Measurements from ENCODE around the gene RMP24.

RMP24 gene

DNA sequence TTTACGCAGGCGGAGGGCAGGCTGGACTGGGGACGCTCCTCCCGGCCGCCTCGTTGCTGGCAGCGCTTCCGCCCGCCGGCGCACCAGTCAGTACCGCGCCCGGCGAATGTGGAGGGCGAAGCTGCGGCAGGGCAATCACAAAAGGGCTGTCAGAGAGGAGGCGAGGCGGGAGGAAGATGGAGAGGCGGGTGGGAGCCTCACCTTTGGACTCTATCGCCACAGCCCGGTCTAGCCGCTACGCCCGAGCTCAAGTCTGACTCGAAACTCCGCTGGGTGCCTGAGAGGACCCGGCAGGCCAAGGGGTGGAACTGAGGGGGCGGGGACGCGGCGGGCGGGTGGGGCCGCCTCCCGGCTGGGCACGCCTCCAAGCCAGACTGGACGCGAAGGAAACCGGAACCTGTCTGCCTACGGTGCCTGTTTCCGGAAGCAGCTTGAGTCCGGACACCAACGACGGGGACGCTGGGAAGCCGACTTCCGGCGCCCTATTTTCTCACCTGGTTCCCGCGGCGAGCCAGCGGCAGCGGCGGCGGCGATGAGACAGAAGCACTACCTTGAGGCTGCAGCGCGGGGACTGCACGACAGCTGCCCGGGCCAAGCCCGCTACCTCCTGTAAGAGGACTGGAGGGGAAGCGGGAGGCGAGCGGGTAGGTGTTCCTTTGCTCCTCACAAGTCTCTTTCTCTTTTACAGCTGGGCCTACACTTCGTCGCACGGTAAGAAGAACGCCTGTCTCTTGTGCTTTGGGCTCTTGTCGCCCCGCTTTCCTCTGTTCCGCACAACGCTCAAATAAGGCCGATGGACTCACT lies at the start of gene RMP24:
RMP24 (plus strand) TSS at position 483 of the 804 bp plus-strand sequence.
- in situ Hi-C loops (cut with HindIII; ENCODE audit: low sequenced_read_pairs), result loop anchor here (10.0 kb wide), 1 partner anchor 112 kb away; no protein-coding TSS in a partner anchor

DNA sequence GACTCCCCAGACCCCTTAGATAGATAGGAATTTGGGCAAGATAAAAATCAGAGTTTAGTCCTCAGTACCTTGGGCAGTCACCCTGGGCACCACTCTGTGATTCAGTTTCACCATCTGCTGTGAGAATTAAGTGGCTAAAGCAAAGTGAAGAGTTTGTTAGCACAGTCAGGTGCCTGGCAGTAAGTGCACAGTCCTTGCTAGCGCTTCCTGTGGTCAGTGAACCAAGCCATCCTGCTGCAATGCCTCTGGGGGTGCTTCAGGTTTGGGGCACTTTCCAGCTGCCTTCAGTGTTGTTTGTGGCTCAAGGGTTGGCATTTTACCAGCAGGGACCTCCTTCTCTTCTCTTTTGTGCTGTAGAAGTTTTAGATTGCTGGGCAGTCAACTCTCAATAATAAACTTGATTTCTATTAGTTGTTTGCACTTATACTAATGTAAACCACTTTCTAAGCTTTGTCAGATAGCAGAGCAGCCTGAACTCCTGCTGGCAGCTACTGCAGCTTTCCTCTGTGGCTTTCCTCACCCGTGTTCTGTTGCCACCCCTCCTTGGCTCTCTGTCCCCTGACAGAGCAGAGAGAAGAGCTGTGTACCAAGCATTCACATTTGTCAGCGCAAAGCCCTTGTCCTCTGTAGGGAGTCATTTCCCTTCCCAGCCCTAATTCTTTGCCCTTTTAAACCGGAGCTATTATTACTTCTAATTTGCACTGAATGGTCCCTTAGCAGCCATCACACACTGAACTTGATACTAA lies 48.4 kb upstream of the RMP24 start:
- in situ Hi-C loops (cut with HindIII; ENCODE audit: low sequenced_read_pairs), result no loop called here

GRCh38 chr18:35926884-35927283 lies 45.6 kb upstream of the RMP24 start:
- in situ Hi-C loops (cut with HindIII; ENCODE audit: low sequenced_read_pairs), result no loop called here

DNA sequence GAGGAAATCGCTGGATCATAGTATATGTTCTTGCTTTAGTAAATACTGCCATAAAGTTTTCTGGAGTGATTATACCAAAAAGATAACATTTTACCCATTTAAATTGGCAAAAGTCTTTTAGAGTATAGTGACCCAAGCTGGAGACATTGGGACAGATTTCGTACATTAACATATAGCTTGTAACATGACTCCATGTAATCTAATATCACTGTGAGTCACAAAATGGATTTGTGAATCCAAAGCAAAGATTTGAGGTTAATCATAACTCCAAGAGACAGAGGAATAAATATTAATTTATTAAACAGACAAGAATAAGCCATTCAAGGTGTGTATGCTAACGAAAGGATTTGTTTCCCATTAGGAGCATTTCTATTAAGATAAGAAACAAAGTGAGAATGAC lies 45.0 kb upstream of the RMP24 start:
- in situ Hi-C loops (cut with HindIII; ENCODE audit: low sequenced_read_pairs), result no loop called here

GRCh38 chr18:35933982-35934381 lies 38.5 kb upstream of the RMP24 start:
- in situ Hi-C loops (cut with HindIII; ENCODE audit: low sequenced_read_pairs), result no loop called here

DNA sequence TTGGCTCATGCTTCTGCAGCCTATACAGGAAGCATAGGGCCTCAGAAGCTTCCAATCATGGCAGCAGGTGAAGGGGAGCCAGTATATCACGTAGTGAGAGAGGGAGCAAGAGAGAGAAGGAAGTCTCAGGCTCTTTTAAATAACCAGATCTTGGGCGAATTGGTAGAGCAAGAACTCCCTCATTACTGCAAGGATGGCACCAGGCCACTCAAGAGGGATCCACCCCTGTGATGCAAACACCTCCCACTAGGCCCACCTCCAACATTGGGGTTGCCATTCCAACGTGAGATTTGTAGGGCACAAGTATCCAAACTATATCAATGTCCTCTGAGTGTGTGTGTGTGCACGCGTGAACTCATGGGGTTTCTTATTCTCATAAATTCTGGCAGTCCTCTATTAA lies 37.6 kb upstream of the RMP24 start:
- in situ Hi-C loops (cut with HindIII; ENCODE audit: low sequenced_read_pairs), result no loop called here

DNA sequence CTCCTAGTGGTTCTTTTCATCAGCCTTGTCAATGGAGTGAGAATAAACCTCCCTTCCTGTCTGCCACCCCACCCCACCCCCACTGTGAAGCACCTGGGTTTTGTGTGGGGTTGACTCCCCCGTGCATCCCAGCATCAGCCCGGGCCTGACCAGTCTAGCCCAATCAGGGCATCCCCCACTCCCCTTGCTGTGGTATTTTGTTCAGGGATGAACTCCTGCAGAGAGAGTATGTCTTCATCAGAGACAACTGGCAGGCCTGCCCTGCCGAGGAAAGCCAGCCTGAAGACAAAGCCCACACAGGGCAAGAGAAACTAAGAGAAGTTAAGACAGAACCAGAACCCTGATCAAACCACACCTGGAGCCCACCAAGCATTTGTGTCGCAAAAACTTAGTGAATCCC lies 36.7 kb upstream of the RMP24 start:
- in situ Hi-C loops (cut with HindIII; ENCODE audit: low sequenced_read_pairs), result no loop called here

DNA sequence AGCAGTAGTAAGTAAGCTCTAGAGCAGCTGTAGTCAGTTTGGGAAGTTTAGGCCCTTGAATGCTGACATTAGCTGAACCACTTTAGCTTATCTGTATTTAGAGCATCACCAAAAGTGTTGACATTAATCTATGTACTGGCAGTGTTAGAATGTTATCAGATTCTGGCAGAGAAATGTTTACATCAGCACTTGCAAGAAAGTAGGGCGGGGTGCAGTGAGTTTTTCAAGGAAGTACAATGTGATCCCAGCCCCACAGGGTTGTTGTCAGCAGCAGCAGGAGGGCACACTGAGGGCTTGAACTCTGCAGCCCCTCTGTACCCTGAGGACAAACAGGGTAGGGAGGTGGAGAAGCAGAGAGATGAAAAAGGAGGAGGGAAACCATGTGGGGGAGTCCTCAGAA lies 35.5 kb upstream of the RMP24 start:
- in situ Hi-C loops (cut with HindIII; ENCODE audit: low sequenced_read_pairs), result no loop called here

GRCh38 chr18:35938158-35938557 lies 34.3 kb upstream of the RMP24 start:
- in situ Hi-C loops (cut with HindIII; ENCODE audit: low sequenced_read_pairs), result no loop called here

- in situ Hi-C loops (cut with HindIII; ENCODE audit: low sequenced_read_pairs), result no loop called here
Measured at GRCh38 chr18:35938562-35938961, 33.9 kb upstream of the RMP24 start.

GRCh38 chr18:35939138-35939537 lies 33.3 kb upstream of the RMP24 start:
- in situ Hi-C loops (cut with HindIII; ENCODE audit: low sequenced_read_pairs), result no loop called here

DNA sequence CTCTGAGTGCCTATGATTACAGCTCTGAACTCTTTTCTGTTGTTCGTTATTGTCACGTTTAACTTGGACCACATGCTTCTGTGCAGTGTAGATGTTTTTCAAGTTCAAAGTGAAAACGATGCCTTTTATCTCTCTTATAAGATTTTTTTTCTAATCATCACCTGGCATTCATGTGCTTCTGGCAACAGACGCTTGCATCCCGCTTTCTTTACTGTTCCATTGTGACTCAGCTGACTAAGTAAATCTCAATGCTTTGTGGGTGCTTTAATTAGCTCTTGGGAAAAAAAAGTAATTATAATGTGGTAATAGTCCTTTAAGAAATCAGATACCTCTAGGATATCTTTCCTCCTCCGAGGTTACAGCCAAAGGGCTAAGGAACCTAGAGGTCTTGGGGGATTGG lies 31.2 kb upstream of the RMP24 start:
- in situ Hi-C loops (cut with HindIII; ENCODE audit: low sequenced_read_pairs), result no loop called here

GRCh38 chr18:35942133-35942532 lies 30.3 kb upstream of the RMP24 start:
- in situ Hi-C loops (cut with HindIII; ENCODE audit: low sequenced_read_pairs), result no loop called here

DNA sequence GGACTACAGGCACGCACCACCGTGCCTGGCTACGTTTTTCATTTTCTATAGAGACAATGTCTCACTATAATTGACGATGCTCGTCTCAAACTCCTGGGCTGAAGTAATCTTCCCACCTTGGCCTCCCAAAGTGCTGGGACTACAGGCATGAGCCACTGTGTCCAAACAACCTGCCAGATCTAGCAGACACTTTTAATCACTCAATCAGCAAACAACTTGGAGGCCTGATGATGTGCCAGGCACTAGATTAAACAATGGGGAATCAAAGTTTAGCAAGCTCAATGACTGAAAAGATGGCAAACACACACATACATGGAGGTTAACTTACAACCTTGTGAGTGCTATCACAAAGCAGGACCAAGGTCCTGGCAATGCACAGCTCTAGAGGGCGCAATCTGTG lies 29.8 kb upstream of the RMP24 start:
- in situ Hi-C loops (cut with HindIII; ENCODE audit: low sequenced_read_pairs), result no loop called here

DNA sequence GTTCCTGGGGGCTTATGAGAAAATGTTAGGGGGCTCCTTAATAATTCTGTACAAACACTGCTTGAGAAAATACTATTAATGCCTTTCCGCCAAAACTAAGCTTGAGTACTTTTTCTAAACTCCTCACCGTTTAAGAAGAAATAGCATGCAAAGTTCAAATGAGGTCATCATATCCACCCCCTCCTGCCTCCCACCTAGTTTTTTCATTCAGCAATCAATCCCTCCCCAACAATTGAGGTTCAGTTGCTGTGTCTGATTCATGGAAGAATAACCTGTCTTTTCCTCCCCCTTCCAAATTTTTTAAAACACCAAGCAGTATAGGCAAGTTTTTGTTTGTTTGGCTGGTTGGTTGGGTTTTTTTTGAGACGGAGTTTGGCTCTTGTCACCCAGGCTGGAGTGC lies 24.4 kb upstream of the RMP24 start:
- in situ Hi-C loops (cut with HindIII; ENCODE audit: low sequenced_read_pairs), result no loop called here

DNA sequence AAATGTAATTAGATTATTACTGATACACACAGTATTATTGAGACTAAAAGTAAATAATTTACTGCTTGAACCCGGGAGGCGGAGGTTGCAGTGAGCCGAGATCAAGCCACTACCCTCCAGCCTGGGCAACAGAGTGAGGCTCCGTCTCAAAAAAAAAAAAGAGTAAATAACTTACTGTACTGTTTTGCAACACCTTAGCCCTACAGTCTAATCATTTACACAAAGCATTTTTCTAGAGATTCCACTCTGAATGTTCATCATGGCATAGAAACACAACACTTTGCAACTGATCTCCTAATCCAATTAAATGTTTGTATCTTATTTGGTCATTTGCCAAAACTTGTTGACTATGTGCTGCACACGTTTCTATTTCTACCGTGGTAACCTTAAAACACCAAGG lies 23.4 kb upstream of the RMP24 start:
- in situ Hi-C loops (cut with HindIII; ENCODE audit: low sequenced_read_pairs), result no loop called here

GRCh38 chr18:35949903-35950627 lies 22.4 kb upstream of the RMP24 start:
- in situ Hi-C loops (cut with HindIII; ENCODE audit: low sequenced_read_pairs), result loop anchor here (5.0 kb wide), 1 partner anchor 123 kb away; no protein-coding TSS in a partner anchor

- in situ Hi-C loops (cut with HindIII; ENCODE audit: low sequenced_read_pairs), result loop anchor here (5.0 kb wide), 1 partner anchor 123 kb away; no protein-coding TSS in a partner anchor
Measured at GRCh38 chr18:35950628-35950982, 21.9 kb upstream of the RMP24 start.

DNA sequence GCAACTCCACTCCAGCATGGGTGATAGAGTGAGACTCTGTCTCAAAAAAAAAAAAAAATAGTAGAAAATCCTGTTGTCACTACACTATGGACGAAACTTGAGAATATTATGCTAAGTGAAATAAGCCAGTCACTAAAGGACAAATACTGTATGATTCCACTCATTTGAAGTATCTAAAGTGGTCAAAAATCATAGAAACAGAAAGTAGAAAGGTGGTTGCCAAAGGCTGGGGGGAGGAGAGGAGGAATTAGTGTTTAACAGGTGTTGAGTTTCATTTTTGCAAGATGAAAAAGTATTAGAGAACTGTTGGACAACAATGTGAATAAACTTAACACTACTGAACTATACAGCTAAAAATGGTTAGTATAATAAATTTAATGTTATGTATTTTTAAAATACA lies 18.8 kb upstream of the RMP24 start:
- in situ Hi-C loops (cut with HindIII; ENCODE audit: low sequenced_read_pairs), result loop anchor here (5.0 kb wide), 1 partner anchor 126 kb away; no protein-coding TSS in a partner anchor

GRCh38 chr18:35956226-35956625 lies 16.3 kb upstream of the RMP24 start:
- in situ Hi-C loops (cut with HindIII; ENCODE audit: low sequenced_read_pairs), result no loop called here

- in situ Hi-C loops (cut with HindIII; ENCODE audit: low sequenced_read_pairs), result no loop called here
Measured at GRCh38 chr18:35962320-35962719, 10.2 kb upstream of the RMP24 start.

Measured in DLD1 (cell line).